SK-N-DZ (cell line): Measurements from ENCODE around the gene THADA.
"Not testable (repeated sequence)": the region's sequence is repeated elsewhere in the genome, so short reads cannot be mapped to it uniquely, and the experiment has no call there.

Experiments
- DNase-seq: peaks from one replicate; pipeline ENCODE4 v3.0.0-alpha.2; 2015; ENCODE audit warnings: low spot score

THADA gene

GRCh38 chr2:43419243-43419642 is 176.6 kb downstream of the THADA start:
- DNase-seq: no peak

GRCh38 chr2:43418680-43419079 is 177.2 kb downstream of the THADA start:
- no peak for DNase-seq

GRCh38 chr2:43417300-43417699 is 178.5 kb downstream of the THADA start:
- no peak for DNase-seq

- no peak for DNase-seq
Measured at GRCh38 chr2:43415592-43415991, 180.2 kb downstream of the THADA start.

GRCh38 chr2:43414586-43415135 is 181.2 kb downstream of the THADA start:
- no peak for DNase-seq

GRCh38 chr2:43414033-43414432 is 181.8 kb downstream of the THADA start:
- DNase-seq: no peak

- DNase-seq: no peak
Measured at GRCh38 chr2:43412114-43412753, 183.6 kb downstream of the THADA start.

- DNase-seq: no peak
Measured at GRCh38 chr2:43410055-43410604, 185.7 kb downstream of the THADA start.

- no peak for DNase-seq
Measured at GRCh38 chr2:43408407-43409160, 187.3 kb downstream of the THADA start.

GRCh38 chr2:43407935-43408334 is 187.9 kb downstream of the THADA start:
- DNase-seq: no peak

- DNase-seq: no peak
Measured at GRCh38 chr2:43406651-43407279, 189.1 kb downstream of the THADA start.

GRCh38 chr2:43405829-43406228 is 190.0 kb downstream of the THADA start:
- peak; percentile 33 for DNase-seq

- no peak for DNase-seq
Measured at GRCh38 chr2:43402452-43402937, 193.3 kb downstream of the THADA start.

- no peak for DNase-seq
Measured at GRCh38 chr2:43402002-43402401, 193.8 kb downstream of the THADA start.

GRCh38 chr2:43400508-43400907 is 195.3 kb downstream of the THADA start:
- DNase-seq: no peak

GRCh38 chr2:43399515-43400264 is 196.1 kb downstream of the THADA start:
- DNase-seq: no peak

GRCh38 chr2:43399098-43399497 is 196.7 kb downstream of the THADA start:
- no peak for DNase-seq

- DNase-seq: no peak
Measured at GRCh38 chr2:43397821-43398220, 198.0 kb downstream of the THADA start.

GRCh38 chr2:43397411-43397810 is 198.4 kb downstream of the THADA start:
- DNase-seq: no peak

- not testable (repeated sequence) for DNase-seq
Measured at GRCh38 chr2:43396344-43396743, 199.5 kb downstream of the THADA start.

- peak; percentile 93 for DNase-seq
Measured at GRCh38 chr2:43393918-43394317, 201.9 kb downstream of the THADA start.
